ENCODE data around the gene SLC4A5.

DNA sequence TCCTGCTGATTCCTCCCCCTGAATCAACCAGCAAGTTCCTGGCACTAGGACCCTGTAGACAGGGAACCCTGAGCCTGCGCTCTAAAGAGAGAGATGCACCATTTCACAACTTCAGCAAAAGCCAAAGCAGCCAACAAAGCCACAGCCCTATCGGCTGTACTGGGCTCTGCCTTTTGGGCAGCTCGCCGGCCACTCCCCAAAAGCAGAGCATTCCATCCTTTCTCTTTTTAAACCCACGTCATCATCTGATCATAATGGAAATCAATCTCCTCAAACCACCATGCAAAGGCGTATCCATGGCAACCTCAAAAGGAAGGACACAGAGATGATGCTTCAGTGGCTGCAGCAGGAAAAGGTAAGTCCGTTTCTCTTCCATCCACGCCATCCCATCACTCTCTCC is 42.2 kb upstream of the SLC4A5 start:
- TF ChIP-seq YY1 (IDR thresholded peaks at IDR 0.05; ENCODE audit: insufficient read depth, insufficient read length): no peak
- no peak for TF ChIP-seq SUZ12 (IDR thresholded peaks at IDR 0.05; ENCODE audit: extremely low read depth, insufficient read depth, insufficient read length)

Measured in NT2/D1 (cell line).